Lung (tissue), 12 donors: ENCODE results near the gene ZNF827. TPM values are rescaled to one million over a fixed set of nuclear protein-coding genes. Genes with fewer than 3 reads are reported as not detected.
A peak's percentile ranks its signal among the peaks of the same experiment; 100 is the strongest.

Experiments
- ATAC-seq: fragments of 200-7000 bp; cut with Tn5 transposase; one replicate; pipeline ENCODE4 v1.9.1; 2020; ENCODE audit warnings: moderate number of reproducible peaks; ENCODE audit not compliant: insufficient read depth, low FRiP score
- DNase-seq, 3 donors: peaks; one replicate each; pipeline ENCODE4 v3.0.0-alpha.2; 2013 to 2017
- H3K27ac ChIP-seq, 2 donors: one replicate each; pipeline ENCODE4 v1.5.1; 2013; ENCODE audit warnings: mild to moderate bottlenecking in 2 of 2, moderate library complexity in 2 of 2, control low read depth in 1 of 2, inconsistent platforms in 1 of 2, low read depth in 1 of 2, low read length in 1 of 2
- H3K27me3 ChIP-seq, 3 donors: one replicate each; pipeline ENCODE4 v1.5.1; 2013; ENCODE audit warnings: low read length in 2 of 3; ENCODE audit not compliant: control insufficient read depth in 3 of 3, insufficient read depth in 3 of 3
- H3K36me3 ChIP-seq, 4 donors: one replicate each; pipeline ENCODE4 v1.5.1; 2013; ENCODE audit warnings: low read length in 4 of 4, mild to moderate bottlenecking in 1 of 4, moderate library complexity in 1 of 4; ENCODE audit not compliant: control insufficient read depth in 4 of 4, insufficient read depth in 4 of 4
- H3K4me1 ChIP-seq, 5 donors: one replicate each; pipeline ENCODE4 v1.5.1; 2013; ENCODE audit warnings: low read length in 5 of 5, mild to moderate bottlenecking in 2 of 5, moderate library complexity in 1 of 5; ENCODE audit not compliant: control insufficient read depth in 5 of 5, insufficient read depth in 5 of 5
- H3K4me3 ChIP-seq: one replicate; pipeline ENCODE4 v1.5.1; 2013; ENCODE audit warnings: mild to moderate bottlenecking, control low read depth, moderate library complexity
- H3K9ac ChIP-seq, 2 donors: one replicate each; pipeline ENCODE4 v1.5.1; 2013; ENCODE audit warnings: low read length in 2 of 2, control low read depth in 1 of 2; ENCODE audit not compliant: insufficient read depth in 1 of 2
- H3K9me3 ChIP-seq, 4 donors: one replicate each; pipeline ENCODE4 v1.5.1; 2013; ENCODE audit warnings: low read length in 3 of 4, mild to moderate bottlenecking in 1 of 4, moderate library complexity in 1 of 4; ENCODE audit not compliant: control insufficient read depth in 4 of 4, insufficient read depth in 3 of 4
- WGBS, 2 donors: extraction: QIAGEN DNeasy Blood & Tissue Kit; methylation state at CpG; one replicate each; pipeline ENCODE4 v1.1.7; 2013; 5-methylcytosine and 5-hydroxymethylcytosine counted together
- polyA plus RNA-seq, 2 donors: library from polyadenylated mRNA; stranded (reverse); fragments of 200-250 nt; gene quantifications; one replicate each; pipeline ENCODE4 v1.2.1, GENCODE V29; 2013
- total RNA-seq, 2 donors: library from RNA; depleted of rRNA in 1 of 2; stranded (reverse); fragments of >200 nt in 1 of 2; gene quantifications; one replicate each; pipeline ENCODE4 v1.2.1, GENCODE V29; 2014 to 2021
- TF ChIP-seq, protein P1 (sequence below): IDR thresholded peaks from 2 replicates; pipeline ENCODE4 v1.5.1; 2012; ENCODE audit warnings: mild to moderate bottlenecking; ENCODE audit errors: control extremely low read depth, extremely low read depth
- donor health status: control.
- donor health status: control.
- donor health status: Bipolar disorder and iron deficiency.
- donor health status: healthy.
- donor health status: DM: yes; HTN: yes; CAD: no.

The ZNF827 gene
- total and polyA plus RNA-seq, 4 donors = 2.7 to 27.4 (median 8.2) TPM

- H3K9ac ChIP-seq = no peak overlapping the region
- peaks cover 3 to 18% (median 12%) of the 10 kb centered on the region in 4 donors for H3K36me3 ChIP-seq
- DNase-seq = no peak
- no peaks in the 10 kb centered on the region for H3K9me3 ChIP-seq
- no peaks in the 10 kb centered on the region for H3K27me3 ChIP-seq
- H3K4me3 ChIP-seq = no peak overlapping the region
- peak overlapping the region in 1 of 2 donors; percentile 64 for H3K27ac ChIP-seq
- TF ChIP-seq, protein P1, sequence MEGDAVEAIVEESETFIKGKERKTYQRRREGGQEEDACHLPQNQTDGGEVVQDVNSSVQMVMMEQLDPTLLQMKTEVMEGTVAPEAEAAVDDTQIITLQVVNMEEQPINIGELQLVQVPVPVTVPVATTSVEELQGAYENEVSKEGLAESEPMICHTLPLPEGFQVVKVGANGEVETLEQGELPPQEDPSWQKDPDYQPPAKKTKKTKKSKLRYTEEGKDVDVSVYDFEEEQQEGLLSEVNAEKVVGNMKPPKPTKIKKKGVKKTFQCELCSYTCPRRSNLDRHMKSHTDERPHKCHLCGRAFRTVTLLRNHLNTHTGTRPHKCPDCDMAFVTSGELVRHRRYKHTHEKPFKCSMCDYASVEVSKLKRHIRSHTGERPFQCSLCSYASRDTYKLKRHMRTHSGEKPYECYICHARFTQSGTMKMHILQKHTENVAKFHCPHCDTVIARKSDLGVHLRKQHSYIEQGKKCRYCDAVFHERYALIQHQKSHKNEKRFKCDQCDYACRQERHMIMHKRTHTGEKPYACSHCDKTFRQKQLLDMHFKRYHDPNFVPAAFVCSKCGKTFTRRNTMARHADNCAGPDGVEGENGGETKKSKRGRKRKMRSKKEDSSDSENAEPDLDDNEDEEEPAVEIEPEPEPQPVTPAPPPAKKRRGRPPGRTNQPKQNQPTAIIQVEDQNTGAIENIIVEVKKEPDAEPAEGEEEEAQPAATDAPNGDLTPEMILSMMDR = no peak
- peaks cover 0 to 1% (median 0%) of the 10 kb centered on the region in 5 donors for H3K4me1 ChIP-seq
- ATAC-seq = no peak
- 95 to 96% methylated on average over 6 of the region's 6 CpGs for WGBS, 2 donors
These were observed 164.9 kb downstream of the ZNF827 start for GRCh38 chr4:145773581-145774234.

DNA sequence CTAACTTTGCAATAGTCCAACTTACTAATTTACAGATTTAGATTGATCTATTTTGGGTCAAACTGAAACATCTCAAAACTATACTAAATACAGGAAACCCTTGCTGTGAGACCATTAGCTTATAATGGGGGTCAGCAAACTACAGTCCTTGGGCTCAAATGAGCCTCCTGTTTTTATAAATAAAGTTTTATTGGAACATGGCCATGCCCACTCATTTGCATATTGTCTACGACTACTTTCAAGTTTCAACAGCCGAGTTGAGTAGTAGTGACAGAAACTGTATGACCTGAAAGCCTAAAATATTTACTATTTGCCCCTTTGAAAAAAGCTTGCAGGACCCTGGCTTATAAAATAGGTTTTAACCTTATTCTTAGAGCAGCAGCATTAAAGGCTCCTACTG, 166.3 kb downstream of the ZNF827 start:
- Histone ChIP-seq H3K4me3 (no peak overlapping the region), H3K27me3 (no peaks in the 10 kb centered on the region), H3K9me3 (no peaks in the 10 kb centered on the region), H3K9ac (no peak overlapping the region), H3K36me3 (peaks cover 3 to 19% (median 14%) of the 10 kb centered on the region in 4 donors), H3K27ac (no peak overlapping the region), H3K4me1 (peaks cover 0 to 1% (median 0%) of the 10 kb centered on the region in 5 donors)
- DNase-seq = no peak
- no peak for ATAC-seq
- WGBS, 2 donors = 92% methylated on average over 2 of the region's 2 CpGs
- TF ChIP-seq, protein P1 = no peak

- peaks cover 0 to 1% (median 0%) of the 10 kb centered on the region in 5 donors for H3K4me1 ChIP-seq
- H3K27me3 ChIP-seq = no peaks in the 10 kb centered on the region
- DNase-seq = no peak
- no peak for ATAC-seq
- H3K27ac ChIP-seq = no peak overlapping the region
- peaks cover 0 to 3% (median 0%) of the 10 kb centered on the region in 4 donors for H3K9me3 ChIP-seq
- 84 to 85% methylated on average over 4 of the region's 4 CpGs for WGBS, 2 donors
- TF ChIP-seq, protein P1 = no peak
- no peak overlapping the region for H3K9ac ChIP-seq
- H3K4me3 ChIP-seq = no peak overlapping the region
- peaks cover 5 to 29% (median 18%) of the 10 kb centered on the region in 4 donors for H3K36me3 ChIP-seq
These were observed 168.5 kb downstream of the ZNF827 start for GRCh38 chr4:145770124-145770523.
